Type B pancreatic cell (in vitro differentiated cells): ENCODE measurements around the gene ATRX. TPM values are rescaled to one million over a fixed set of nuclear protein-coding genes. Genes with fewer than 3 reads are reported as not detected.
A peak's percentile ranks its signal among the peaks of the same experiment; 100 is the strongest.

Experiments
- DNase-seq: peaks from one replicate; pipeline ENCODE4 v3.0.0; 2021; ENCODE audit warnings: mixed read lengths; ENCODE audit not compliant: unreplicated experiment; ENCODE audit errors: extremely low spot score
- H3K27ac Mint-ChIP-seq: 2 replicates; pipeline ENCODE4 v1.8.0; 2021; ENCODE audit warnings: mild to moderate bottlenecking, mixed read lengths
- H3K27me3 Mint-ChIP-seq: 2 replicates; pipeline ENCODE4 v1.8.0; 2021; ENCODE audit warnings: mixed read lengths
- H3K36me3 Mint-ChIP-seq: 2 replicates; pipeline ENCODE4 v1.8.0; 2021; ENCODE audit warnings: mixed read lengths
- H3K4me1 Mint-ChIP-seq: one replicate; pipeline ENCODE4 v1.8.0; 2021; ENCODE audit warnings: mixed read lengths; ENCODE audit not compliant: unreplicated experiment
- H3K4me3 Mint-ChIP-seq: 2 replicates; pipeline ENCODE4 v1.8.0; 2021; ENCODE audit warnings: mild to moderate bottlenecking, mixed read lengths
- H3K9me3 Mint-ChIP-seq: 2 replicates; pipeline ENCODE4 v1.8.0; 2021; ENCODE audit warnings: mixed read lengths
- total RNA-seq: library from RNA; stranded (reverse); gene quantifications from 2 replicates; pipeline ENCODE4 v1.2.1, GENCODE V29; 2021; ENCODE audit warnings: low replicate concordance
- TF ChIP-seq, protein P1 (sequence below): fragments of 200-600 bp; sonication (generic); conservative IDR thresholded peaks from 2 replicates; pipeline ENCODE4 v1.5.0; 2021; ENCODE audit warnings: antibody characterized with exemption, mild to moderate bottlenecking

Gene ATRX
- total RNA-seq, 1 donor from 2014 or later: 110 TPM

GRCh38 chrX:77795124-77795523, 9.1 kb upstream of the ATRX start:
- Mint-ChIP-seq H3K9me3 (no peaks in the 10 kb centered on the region), H3K36me3 (no peaks in the 10 kb centered on the region), H3K27ac (no peak overlapping the region), H3K27me3 (no peaks in the 10 kb centered on the region), H3K4me1 (no peaks in the 10 kb centered on the region), H3K4me3 (no peak overlapping the region)
- DNase-seq: no peak
- TF ChIP-seq, protein P1, sequence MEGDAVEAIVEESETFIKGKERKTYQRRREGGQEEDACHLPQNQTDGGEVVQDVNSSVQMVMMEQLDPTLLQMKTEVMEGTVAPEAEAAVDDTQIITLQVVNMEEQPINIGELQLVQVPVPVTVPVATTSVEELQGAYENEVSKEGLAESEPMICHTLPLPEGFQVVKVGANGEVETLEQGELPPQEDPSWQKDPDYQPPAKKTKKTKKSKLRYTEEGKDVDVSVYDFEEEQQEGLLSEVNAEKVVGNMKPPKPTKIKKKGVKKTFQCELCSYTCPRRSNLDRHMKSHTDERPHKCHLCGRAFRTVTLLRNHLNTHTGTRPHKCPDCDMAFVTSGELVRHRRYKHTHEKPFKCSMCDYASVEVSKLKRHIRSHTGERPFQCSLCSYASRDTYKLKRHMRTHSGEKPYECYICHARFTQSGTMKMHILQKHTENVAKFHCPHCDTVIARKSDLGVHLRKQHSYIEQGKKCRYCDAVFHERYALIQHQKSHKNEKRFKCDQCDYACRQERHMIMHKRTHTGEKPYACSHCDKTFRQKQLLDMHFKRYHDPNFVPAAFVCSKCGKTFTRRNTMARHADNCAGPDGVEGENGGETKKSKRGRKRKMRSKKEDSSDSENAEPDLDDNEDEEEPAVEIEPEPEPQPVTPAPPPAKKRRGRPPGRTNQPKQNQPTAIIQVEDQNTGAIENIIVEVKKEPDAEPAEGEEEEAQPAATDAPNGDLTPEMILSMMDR: no peak

DNA sequence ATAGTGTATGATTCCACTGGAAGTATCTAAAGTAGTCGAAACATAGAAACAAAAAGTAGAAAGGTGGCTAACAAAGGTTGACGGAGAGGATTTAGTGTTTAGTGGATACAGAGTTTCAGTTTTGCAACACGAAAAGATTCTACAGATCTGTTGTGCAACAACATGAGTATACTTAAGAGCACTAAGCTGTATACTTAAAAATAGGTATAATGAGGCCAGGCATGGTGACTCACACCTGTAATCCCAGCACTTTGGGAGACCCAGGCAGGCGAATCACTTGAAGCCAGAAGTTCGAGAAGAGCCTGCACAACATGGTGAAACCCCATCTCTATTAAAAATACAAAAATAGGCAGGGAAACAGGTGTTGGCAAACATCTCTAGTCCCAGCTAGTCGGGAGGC, 7.9 kb upstream of the ATRX start:
- TF ChIP-seq, protein P1: no peak
- H3K27ac Mint-ChIP-seq: no peak overlapping the region
- H3K27me3 Mint-ChIP-seq: no peaks in the 10 kb centered on the region
- H3K36me3 Mint-ChIP-seq: no peaks in the 10 kb centered on the region
- no peak for DNase-seq
- no peaks in the 10 kb centered on the region for H3K4me1 Mint-ChIP-seq
- no peaks in the 10 kb centered on the region for H3K9me3 Mint-ChIP-seq
- no peak overlapping the region for H3K4me3 Mint-ChIP-seq

DNA sequence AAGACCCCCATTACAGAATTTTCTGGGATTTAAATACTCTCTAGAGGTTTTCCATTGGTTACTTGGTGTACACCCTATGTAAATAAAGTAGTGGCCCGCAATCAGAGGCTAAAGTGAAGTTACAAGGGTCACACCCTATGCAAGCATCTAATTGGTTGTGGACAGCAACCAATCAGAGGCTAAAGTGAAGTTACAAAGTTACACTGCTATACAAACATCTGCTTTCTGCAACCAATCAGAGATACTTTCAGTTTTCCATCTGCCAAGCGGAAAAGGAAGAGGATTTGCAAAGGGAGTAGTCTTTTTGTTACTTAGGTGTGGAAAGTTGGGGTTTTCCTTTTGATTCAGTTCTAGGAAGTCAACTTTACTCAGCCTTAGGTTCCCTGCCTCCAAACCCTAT, 2.0 kb upstream of the ATRX start:
- no peaks in the 10 kb centered on the region for H3K27me3 Mint-ChIP-seq
- no peak overlapping the region for H3K27ac Mint-ChIP-seq
- TF ChIP-seq, protein P1: no peak
- no peaks in the 10 kb centered on the region for H3K4me1 Mint-ChIP-seq
- DNase-seq: no peak
- no peaks in the 10 kb centered on the region for H3K9me3 Mint-ChIP-seq
- no peak overlapping the region for H3K4me3 Mint-ChIP-seq
- H3K36me3 Mint-ChIP-seq: no peaks in the 10 kb centered on the region

DNA sequence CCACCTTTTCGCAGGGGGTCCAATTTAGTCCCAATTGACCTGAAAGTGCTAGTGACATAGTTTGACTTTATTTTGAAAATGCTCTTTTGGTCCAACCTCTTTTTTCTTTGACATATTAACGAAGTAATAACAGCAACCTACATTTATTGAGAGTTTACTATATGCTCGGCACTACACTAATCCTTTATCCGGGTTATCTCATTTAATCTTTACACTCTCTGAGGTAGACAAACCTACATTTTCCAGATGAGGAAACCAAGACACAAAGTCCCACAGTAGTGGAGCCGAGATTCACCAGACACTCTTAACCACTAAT, 307 bp upstream of the ATRX start:
- H3K27me3 Mint-ChIP-seq: no peaks in the 10 kb centered on the region
- TF ChIP-seq, protein P1: no peak
- H3K4me1 Mint-ChIP-seq: no peaks in the 10 kb centered on the region
- H3K27ac Mint-ChIP-seq: peak overlapping the region; percentile 100
- H3K36me3 Mint-ChIP-seq: no peaks in the 10 kb centered on the region
- H3K4me3 Mint-ChIP-seq: peak overlapping the region; percentile 100
- no peak for DNase-seq
- H3K9me3 Mint-ChIP-seq: no peaks in the 10 kb centered on the region

GRCh38 chrX:77779695-77780094, 6.3 kb downstream of the ATRX start:
- Mint-ChIP-seq H3K4me1 (no peaks in the 10 kb centered on the region), H3K9me3 (no peaks in the 10 kb centered on the region), H3K27me3 (no peaks in the 10 kb centered on the region), H3K36me3 (peaks cover 10% of the 10 kb centered on the region), H3K27ac (no peak overlapping the region), H3K4me3 (no peak overlapping the region)
- TF ChIP-seq, protein P1: no peak
- DNase-seq: no peak

DNA sequence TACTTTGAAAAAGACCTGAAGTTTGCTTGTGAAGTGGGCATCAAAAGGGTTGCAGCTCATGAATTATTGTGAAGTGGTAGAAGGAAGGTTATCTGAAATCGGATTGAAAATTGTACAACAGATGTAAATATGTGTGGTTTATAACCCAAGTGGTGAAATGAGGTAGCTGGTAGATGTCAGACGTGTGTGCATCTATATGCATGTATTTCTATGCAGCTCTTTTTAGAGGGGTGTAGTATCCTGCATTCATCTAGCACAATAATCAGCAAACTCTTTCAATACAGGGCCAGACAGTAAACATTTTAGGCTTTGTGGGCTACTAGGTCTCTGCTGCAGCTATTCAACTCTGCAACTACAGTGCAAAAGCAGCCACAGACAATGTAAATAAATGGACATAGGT, 9.4 kb downstream of the ATRX start:
- no peak overlapping the region for H3K4me3 Mint-ChIP-seq
- TF ChIP-seq, protein P1: no peak
- H3K36me3 Mint-ChIP-seq: peaks cover 14% of the 10 kb centered on the region
- no peak overlapping the region for H3K27ac Mint-ChIP-seq
- DNase-seq: no peak
- no peaks in the 10 kb centered on the region for H3K4me1 Mint-ChIP-seq
- H3K27me3 Mint-ChIP-seq: no peaks in the 10 kb centered on the region
- no peaks in the 10 kb centered on the region for H3K9me3 Mint-ChIP-seq
